Skeletal muscle tissue (tissue), 4 donors: Measurements from ENCODE around the gene ITPK1. TPM values are rescaled to one million over a fixed set of nuclear protein-coding genes. Genes with fewer than 3 reads are reported as not detected.

Experiments used
- H3K27ac ChIP-seq: one replicate; pipeline ENCODE4 v1.7.0; 2013; ENCODE audit warnings: mild to moderate bottlenecking, low read depth, low read length, inconsistent platforms
- H3K27me3 ChIP-seq, 3 donors: one replicate each; pipeline ENCODE4 v1.7.0; 2013; ENCODE audit warnings: low read length in 3 of 3; ENCODE audit not compliant: control insufficient read depth in 3 of 3, insufficient read depth in 3 of 3
- H3K36me3 ChIP-seq, 3 donors: one replicate each; pipeline ENCODE4 v1.7.0; 2013; ENCODE audit warnings: low read length in 3 of 3; ENCODE audit not compliant: control insufficient read depth in 3 of 3, insufficient read depth in 3 of 3
- H3K4me1 ChIP-seq, 3 donors: one replicate each; pipeline ENCODE4 v1.7.0; 2013; ENCODE audit warnings: low read length in 3 of 3, mild to moderate bottlenecking in 3 of 3; ENCODE audit not compliant: control insufficient read depth in 3 of 3, insufficient read depth in 3 of 3
- H3K4me3 ChIP-seq, 3 donors: one replicate each; pipeline ENCODE4 v1.7.0; 2013; ENCODE audit warnings: low read length in 3 of 3
- H3K9ac ChIP-seq, 3 donors: one replicate each; pipeline ENCODE4 v1.7.0; 2013; ENCODE audit warnings: low read length in 3 of 3, mild to moderate bottlenecking in 3 of 3, moderate library complexity in 2 of 3, low read depth in 1 of 3
- H3K9me3 ChIP-seq, 3 donors: one replicate each; pipeline ENCODE4 v1.7.0; 2013; ENCODE audit warnings: low read length in 3 of 3; ENCODE audit not compliant: control insufficient read depth in 3 of 3
- total RNA-seq: library from RNA; depleted of rRNA; stranded (reverse); fragments of >200 nt; gene quantifications from one replicate; pipeline ENCODE4 v1.2.3, GENCODE V29; 2014
- donor health status: Osteomylitis.

The ITPK1 gene
- total RNA-seq, 1 donor from 2014 or later, result 4.7 TPM

DNA sequence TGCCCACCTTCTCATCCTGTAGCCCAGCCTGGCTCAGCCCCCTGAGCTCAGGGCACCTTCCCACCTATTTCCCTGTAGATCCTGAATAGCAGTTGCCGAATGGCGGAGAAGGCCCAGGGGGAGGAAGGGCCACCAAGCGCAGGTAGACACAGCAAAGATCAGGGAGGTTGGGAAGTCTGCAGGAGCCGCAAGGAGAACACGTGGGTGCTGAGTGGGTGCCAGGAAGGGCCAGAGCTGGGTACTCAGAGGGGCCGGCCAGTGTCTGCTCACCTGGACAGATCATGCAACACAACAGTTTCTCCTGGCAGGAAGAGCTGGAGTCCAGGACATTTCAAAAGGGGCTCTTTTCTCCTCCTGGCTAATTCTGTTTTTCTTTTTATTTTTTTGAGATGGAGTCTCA is 162.2 kb downstream of the ITPK1 start:
- no peak overlapping the region for H3K9ac ChIP-seq
- H3K27me3 ChIP-seq, result no peaks in the 10 kb centered on the region
- peaks cover 7 to 23% (median 15%) of the 10 kb centered on the region in 3 donors for H3K36me3 ChIP-seq
- H3K4me3 ChIP-seq, result no peak overlapping the region
- H3K4me1 ChIP-seq, result peaks cover 0 to 20% (median 11%) of the 10 kb centered on the region in 3 donors
- no peaks in the 10 kb centered on the region for H3K9me3 ChIP-seq
- H3K27ac ChIP-seq, result no peak overlapping the region

DNA sequence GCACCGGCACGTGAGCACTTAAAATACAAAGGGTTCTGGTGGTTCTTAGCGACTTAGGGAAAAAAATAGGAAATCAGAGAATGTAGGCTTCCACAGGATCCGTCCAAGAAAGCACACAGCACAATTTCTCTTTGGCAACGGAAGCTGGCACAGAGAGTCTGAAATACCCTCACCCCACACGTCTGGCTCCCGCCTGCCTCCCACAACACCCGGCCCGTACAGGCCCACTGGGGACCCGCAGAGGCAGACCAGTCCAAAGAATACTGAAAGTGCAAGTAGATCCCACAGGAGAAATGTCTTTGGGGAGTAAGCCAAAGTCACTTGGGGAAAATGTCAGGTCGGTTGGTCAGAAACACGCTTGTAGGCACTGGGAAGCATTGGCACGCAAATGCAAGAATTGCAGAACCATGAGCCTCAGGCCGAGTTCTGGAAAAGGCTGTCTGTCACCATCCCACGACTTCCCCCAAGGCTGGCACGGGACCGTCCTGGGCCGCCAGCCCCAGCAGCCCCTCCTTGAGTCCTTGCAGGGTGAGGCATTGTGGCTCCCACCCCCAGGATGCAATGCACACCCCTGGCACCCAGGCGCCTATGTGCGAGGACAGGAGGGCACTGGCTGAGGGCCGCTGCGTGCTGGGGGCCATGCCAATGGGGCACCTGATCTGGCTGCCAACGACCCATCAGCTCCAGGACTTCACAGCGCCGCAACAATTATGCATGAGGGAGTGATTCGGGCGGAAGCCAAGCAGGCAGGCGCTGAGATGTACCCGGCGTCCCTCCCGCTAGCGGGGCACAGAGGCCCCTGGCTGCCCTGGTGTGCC is 163.0 kb downstream of the ITPK1 start:
- Histone ChIP-seq H3K4me1 (peaks cover 0 to 20% (median 11%) of the 10 kb centered on the region in 3 donors), H3K27ac (no peak overlapping the region), H3K36me3 (peaks cover 7 to 19% (median 9%) of the 10 kb centered on the region in 3 donors), H3K27me3 (no peaks in the 10 kb centered on the region), H3K9me3 (no peaks in the 10 kb centered on the region), H3K9ac (no peak overlapping the region), H3K4me3 (no peak overlapping the region)

DNA sequence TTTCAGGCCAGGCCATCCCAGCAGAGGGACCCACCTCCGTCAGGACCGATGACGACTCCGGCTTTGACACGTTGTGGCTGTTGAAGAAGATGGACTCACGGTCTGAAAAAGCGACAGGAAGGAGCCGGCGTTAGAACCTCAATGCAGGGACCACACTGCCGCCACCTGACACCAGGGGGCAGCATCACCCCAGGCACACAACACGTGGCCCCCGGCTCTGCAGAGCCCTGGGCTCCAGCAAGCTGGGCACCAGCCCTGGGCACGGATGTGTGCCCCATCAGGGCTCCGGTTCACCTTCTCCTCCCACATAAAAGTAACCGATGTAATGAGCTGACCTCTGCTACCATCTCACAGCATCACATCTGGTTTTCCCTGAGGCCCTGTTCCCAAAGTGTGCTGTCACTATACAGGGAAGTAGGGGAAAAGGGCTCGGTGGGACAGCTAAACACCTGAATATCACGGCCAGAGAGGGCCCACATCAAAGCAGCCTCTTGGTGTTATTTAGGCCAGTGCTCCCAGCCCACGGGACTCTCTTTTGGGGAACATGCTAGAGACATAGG is 163.7 kb downstream of the ITPK1 start:
- no peak overlapping the region for H3K4me3 ChIP-seq
- peaks cover 0 to 20% (median 11%) of the 10 kb centered on the region in 3 donors for H3K4me1 ChIP-seq
- H3K27ac ChIP-seq, result no peak overlapping the region
- no peak overlapping the region for H3K9ac ChIP-seq
- peaks cover 6 to 13% (median 6%) of the 10 kb centered on the region in 3 donors for H3K36me3 ChIP-seq
- H3K9me3 ChIP-seq, result no peaks in the 10 kb centered on the region
- no peaks in the 10 kb centered on the region for H3K27me3 ChIP-seq

DNA sequence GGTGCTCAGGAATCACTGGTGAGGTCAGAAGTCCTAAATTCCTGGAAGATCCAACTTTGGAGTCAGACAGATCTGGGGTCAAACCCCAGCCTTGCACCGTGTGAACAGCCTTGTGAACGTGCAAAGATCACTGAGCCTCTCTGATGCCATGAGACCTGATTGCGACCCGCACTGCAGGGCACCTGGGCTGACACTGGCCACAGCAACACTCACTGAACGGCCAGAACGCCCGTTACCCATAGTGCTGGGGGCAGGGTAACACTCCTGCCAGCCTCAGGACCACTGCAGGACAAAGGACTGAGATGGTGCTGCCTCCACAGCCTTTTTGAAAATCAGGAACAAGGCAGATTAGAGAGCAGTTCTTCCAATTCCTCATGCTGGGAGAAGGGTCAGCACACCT is 164.5 kb downstream of the ITPK1 start:
- H3K9ac ChIP-seq, result no peak overlapping the region
- H3K27ac ChIP-seq, result no peak overlapping the region
- H3K9me3 ChIP-seq, result no peaks in the 10 kb centered on the region
- peaks cover 6 to 13% (median 6%) of the 10 kb centered on the region in 3 donors for H3K36me3 ChIP-seq
- no peaks in the 10 kb centered on the region for H3K27me3 ChIP-seq
- no peak overlapping the region for H3K4me3 ChIP-seq
- H3K4me1 ChIP-seq, result peaks cover 5 to 20% (median 17%) of the 10 kb centered on the region in 3 donors

DNA sequence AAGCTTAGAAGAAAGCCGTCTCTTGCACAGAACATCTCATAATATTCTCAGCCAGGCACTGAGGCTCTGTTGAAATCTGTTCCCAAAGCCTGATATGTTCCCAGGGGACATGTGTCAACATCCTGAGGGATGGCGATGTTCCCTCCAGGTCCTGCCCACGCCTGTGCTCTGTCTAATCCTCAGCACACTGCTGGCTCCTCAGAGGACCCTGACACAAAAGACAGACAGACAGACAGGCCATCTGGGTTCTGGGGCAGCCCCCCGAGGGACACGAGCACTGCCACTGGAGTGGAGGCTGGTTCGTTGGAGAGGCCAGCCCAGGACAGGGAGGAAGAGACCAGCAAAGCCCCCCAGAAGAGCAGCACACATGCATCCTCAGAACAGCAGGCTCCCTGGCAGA is 165.0 kb downstream of the ITPK1 start:
- Histone ChIP-seq H3K4me1 (peaks cover 6 to 23% (median 20%) of the 10 kb centered on the region in 3 donors), H3K27ac (no peak overlapping the region), H3K27me3 (no peaks in the 10 kb centered on the region), H3K36me3 (peaks cover 8 to 13% (median 9%) of the 10 kb centered on the region in 3 donors), H3K9me3 (no peaks in the 10 kb centered on the region), H3K9ac (peak overlapping the region in 1 of 3 donors; percentile 11), H3K4me3 (no peak overlapping the region)

DNA sequence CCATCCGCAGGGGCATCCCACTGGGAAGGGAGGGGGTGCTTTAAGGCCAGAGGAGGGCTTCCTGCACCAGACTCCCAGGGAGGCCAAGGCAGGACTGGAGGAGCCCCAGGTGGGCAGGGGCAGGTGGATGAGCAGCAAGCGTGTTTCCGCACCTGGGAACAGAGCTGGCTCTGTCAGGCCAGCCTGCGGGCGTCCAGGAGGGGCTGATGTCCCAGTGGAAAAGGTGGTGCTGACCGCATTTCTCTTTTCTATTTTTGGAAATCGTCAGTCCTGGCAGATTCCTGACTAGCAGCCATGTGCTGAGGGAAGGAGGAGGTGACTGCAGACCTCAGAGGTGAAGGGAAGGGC is 165.6 kb downstream of the ITPK1 start:
- Histone ChIP-seq H3K4me3 (no peak overlapping the region), H3K4me1 (peaks cover 6 to 23% (median 20%) of the 10 kb centered on the region in 3 donors), H3K27me3 (no peaks in the 10 kb centered on the region), H3K27ac (no peak overlapping the region), H3K9ac (peak overlapping the region in 1 of 3 donors; percentile 25), H3K36me3 (peaks cover 12 to 15% (median 13%) of the 10 kb centered on the region in 3 donors), H3K9me3 (no peaks in the 10 kb centered on the region)

DNA sequence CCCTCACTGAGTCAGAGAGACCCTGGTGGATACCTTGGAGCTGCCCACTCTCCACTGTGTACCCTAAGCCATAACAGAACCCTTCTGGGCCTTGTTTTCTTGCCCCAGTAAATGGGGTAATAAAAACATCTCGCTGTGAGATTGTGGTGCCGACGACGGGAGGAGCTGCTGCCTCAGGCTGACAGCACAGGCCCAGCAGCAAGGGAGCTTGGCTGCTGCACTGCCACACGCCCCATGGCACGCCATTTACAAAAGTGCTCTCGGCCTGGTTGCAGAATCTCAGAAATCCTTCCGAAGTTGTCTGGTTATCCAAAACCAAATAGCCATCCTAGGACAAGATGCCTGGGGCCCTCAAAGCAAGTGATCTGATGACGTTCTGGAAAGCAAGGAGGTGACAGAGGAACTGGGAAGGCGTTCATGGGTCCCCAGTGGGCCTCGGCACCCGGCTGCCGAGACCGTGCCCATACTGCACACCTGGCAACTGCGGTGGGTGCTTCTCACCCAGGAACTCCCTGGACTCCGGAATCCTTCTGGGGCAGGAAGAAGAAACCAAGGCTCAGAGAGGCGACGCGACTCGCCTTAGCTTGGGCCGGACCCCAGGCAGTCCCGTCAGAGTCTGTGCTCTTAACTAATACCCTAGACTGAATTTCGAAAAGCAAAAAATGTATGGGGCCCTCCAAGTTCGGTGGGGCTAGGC is 166.1 kb downstream of the ITPK1 start:
- Histone ChIP-seq H3K27me3 (no peaks in the 10 kb centered on the region), H3K9me3 (no peaks in the 10 kb centered on the region), H3K4me3 (no peak overlapping the region), H3K27ac (no peak overlapping the region), H3K4me1 (peaks cover 6 to 23% (median 20%) of the 10 kb centered on the region in 3 donors), H3K9ac (peak overlapping the region in 1 of 3 donors; percentile 25), H3K36me3 (peaks cover 12 to 17% (median 16%) of the 10 kb centered on the region in 3 donors)

DNA sequence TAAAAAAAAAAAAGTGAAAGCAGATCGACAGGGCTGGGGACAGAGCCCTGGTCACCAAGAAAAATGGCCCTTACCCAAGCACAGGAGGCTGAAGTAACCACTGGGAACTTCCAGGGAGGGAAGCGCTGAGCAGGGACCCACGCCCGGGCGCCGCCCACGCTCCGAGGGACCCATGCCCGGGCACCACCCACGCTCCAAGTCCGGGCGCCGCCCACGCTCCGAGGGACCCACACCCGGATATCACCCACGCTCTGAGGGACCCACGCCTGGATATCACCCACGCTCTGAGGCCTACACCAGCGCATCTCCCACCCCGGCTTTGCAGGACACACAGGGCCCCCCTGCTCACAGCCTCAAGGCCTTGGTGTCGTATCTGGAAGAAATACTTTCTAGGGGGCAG is 167.1 kb downstream of the ITPK1 start:
- peaks cover 17 to 18% (median 18%) of the 10 kb centered on the region in 3 donors for H3K36me3 ChIP-seq
- H3K27me3 ChIP-seq, result no peaks in the 10 kb centered on the region
- H3K4me3 ChIP-seq, result no peak overlapping the region
- no peak overlapping the region for H3K27ac ChIP-seq
- peaks cover 6 to 23% (median 20%) of the 10 kb centered on the region in 3 donors for H3K4me1 ChIP-seq
- no peaks in the 10 kb centered on the region for H3K9me3 ChIP-seq
- H3K9ac ChIP-seq, result no peak overlapping the region

DNA sequence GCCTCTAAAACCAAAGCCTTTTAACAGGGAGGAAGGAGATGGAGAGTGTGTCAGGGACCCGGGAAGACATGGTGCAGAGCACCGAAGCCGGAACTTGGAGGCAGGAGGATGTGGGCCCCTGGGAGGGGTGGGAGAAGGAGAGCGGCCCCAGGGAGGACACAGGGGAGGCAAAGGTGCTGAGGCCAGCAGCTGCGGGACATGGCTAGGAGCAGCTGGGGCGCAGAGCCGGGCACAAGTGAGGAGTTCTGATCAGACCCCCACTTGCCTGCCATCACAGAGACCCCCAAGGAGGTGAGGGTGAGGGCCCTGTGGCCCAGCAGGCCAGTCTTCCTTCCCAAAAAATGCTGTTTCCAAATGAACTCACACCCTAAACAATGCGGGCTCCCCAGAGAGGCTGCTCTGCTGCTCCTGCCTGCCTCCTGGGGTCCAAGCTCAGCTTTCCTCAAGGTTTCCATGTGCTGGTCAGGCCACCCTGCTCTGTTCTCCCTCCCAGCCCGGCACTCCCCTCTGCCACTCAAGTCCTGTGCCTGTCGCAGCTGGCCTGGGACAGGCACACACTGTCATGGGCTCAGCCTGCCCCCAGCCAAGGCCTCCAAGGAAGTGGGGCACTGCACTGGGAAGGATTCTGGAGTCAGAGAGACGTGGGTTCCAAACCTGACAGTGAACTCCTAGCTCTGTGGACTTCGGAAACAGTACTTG is 168.7 kb downstream of the ITPK1 start:
- Histone ChIP-seq H3K36me3 (peaks cover 22 to 24% (median 23%) of the 10 kb centered on the region in 3 donors), H3K27me3 (no peaks in the 10 kb centered on the region), H3K9ac (no peak overlapping the region), H3K27ac (no peak overlapping the region), H3K4me3 (no peak overlapping the region), H3K9me3 (no peaks in the 10 kb centered on the region), H3K4me1 (peaks cover 6 to 20% (median 20%) of the 10 kb centered on the region in 3 donors)
